Hematopoietic multipotent progenitor cell treated with erythropoietin and hydrocortisone succinate and interleukin-3 and kit ligand, for 6 days (in vitro differentiated cells): Measurements from ENCODE around the gene NARF.

Experiments
- DNase-seq: peaks from one replicate; pipeline ENCODE4 v3.0.0-alpha.2; 2015

Gene NARF

DNA sequence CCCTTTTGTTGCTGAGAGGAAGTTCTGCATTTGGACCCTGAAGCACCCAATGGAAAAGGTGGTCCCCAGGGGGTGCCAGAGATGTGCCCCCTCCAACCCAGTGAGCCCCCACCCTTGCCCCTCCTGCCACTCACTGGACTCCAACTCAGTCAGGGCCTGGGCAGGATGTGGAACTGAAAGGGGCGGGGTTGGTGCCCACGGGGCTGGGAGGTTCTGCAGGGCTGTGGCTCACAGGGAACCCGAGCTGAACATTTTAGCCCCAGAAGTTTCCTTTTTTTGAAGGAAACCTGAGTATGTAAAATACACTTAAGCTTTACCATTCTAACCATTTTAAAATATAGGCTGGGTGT, 24.4 kb upstream of the NARF start:
- no peak for DNase-seq

DNA sequence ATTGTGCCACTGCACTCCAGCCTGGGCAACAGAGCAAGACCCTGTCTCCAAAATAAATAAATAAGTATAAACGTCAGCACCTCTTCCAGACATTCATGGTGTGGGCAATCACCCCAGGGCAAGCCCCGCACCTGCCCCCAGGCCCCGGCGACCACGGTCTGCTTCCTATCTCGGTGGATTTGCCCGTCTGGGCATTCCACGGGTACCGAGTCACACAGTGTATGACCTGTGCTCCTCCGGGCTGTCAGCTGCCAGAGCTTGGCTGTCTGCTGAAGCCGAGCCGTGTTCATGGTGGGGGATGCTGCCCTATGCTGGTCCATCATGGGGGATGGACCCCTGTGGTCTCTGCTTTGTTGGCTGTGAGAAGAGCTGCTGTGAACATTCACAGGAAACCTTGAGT, 23.4 kb upstream of the NARF start:
- no peak for DNase-seq

DNA sequence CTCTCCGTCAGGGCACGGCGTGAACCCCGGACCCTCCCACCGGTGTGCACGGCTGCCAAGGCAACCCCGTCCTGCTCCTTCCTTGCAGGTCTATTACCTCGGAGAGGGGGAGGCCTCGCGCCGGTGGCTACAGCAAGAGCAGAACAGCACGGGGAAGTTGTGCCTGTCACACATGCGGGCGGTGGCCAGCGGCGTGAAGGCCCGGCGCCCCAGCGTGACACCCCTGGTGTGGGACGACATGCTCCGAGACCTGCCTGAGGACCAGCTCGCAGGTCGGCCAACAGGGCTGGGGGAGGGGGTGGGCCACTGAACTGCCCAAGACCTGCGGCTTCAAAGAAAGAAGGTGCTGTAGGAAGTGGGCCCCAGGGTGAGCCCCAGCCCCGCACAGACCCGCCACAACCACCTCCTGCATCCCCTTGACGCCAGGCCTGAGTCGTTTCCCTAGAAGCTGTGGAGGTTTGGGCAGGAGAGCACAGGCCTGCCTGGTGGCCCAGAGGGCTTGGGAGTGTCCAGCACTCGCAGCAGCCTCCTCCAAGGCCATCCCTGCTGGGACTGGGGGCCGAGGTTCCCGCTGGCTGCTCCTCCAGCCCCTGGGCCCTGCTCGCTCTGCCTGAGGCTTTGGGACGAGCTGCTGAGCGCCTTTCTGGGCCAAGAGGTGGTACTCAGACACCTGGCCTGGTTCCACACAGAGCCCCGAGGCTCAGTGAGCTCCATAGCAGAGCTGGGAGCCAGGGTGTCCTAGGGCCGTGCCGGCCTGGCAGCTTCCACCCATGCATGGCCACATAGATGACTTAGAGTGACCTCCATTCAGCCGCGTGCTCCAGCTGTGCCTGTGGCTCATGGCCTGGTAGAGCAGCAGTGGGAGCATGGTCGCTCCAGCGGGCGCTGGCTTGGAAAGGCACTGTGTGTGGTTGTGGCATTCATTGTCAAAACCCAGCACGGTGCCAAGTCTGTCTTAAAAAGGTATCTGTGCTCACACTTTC, 22.6 kb upstream of the NARF start:
- DNase-seq = no peak

DNA sequence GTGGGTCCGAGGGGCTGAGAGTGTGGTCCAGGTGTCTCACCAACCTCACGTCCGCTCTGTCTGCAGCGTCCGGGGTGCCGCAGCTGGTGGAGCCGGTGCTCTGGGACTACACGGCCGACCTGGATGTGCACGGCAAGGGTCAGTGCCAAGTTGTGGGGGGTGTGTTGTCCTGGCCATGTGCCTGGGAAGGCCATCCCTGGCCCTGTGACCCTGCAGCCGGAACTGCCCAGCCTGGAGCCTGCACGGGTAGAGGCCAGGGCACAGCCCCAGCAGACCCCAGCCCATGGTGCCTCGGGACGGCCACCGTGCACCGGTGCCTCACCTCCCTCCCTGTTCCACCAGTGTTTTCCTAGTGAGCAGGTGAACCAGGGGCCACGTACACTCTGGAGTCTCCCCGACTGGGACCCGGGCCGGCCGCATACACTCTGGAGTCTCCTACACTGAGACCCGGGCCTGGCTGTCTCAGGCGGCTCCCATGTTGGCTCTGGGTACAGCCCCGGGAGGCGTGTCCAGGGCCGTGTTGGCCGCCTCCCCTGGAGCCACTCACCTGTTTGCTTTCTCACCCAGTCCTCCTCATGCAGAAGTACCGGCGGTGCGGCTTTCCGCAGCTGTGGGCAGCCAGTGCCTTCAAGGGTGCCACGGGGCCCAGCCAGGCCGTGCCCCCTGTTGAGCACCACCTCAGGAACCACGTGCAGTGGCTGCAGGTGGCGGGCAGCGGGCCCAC, 21.8 kb upstream of the NARF start:
- DNase-seq = no peak

DNA sequence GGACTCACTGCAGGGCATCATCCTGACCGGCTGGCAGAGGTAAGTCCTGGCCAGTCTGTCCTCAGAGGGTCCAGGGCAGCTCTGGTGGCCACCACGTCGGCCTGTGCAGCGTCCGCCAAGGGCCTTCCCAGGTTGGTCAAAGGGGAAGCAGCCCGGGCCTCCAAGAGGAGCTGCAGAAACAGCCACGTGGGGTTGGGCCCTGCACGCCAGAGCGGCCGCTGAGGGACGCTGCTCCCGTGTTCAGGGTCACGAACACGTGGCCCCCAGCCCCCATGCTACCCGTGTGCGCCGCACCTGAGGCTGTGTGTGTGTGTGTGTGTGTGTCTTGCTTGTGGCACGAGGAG, 21.2 kb upstream of the NARF start:
- DNase-seq = no peak

DNA sequence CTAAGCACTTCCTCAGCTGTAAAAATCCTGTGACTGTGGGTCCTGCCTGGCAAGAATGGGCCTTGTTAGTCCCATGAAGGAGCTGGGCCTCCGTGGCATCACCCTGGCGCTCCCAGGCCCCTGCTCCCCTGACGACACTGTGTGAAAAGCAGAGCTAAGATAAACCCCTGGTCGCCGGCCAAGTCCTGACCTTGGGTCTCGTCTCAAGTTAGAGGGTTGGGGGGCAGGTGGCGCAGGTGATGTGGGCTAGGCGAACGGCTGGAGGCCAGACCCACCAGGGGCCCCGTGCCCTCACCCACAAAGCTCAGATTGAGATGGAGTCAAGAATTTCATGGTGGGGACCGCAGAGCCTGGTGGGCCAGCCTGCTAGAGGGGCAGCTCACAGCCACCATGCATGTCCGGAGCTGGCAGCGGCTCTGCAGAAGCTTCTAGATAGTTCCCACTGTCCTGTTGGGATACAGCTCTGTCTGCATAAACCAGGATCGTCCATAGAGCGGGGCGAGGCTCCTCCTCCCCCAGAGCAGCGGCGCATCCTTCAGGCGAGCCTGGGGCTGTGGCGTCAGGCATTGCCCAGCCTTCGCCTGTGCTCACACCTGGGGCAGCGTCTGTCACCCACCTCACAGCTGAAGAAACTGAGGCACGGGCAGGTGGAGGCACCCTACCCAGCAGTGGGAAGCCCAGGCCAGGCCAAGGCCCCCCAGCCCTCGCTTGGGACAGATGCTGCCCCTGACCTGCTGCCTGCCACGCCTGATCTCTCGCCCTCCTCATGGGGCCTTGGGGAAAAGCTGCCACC, 19.9 kb upstream of the NARF start:
- DNase-seq = no peak

DNA sequence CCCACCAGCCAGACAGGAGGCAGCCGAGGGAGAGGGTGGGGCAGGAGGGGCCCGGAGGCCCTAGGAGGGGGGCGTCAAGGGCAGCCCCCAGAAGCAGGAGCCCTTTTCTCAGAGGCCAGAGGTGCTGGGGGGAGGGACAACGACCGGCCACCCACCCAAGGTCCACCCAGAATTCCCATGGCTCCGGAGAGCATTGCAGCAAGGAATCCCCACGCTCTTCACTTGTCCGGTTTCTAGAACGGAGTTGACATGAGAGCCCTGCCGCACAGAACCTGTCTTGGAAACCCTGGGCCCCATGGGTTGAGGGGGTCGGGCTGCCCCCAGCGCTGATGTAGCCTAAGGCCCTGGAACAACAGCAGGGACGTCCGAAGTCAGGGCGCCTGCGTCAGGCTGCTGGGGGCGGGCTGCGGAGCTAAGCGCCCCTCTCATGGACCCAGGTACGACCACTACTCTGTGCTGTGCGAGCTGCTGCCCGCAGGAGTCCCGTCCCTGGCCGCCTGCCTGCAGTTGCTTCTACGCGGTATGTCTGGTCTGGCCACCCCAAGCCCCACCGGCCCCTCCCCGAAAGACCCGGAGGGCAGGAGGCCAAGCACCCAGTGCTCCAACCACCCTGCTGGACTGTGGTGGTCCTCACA, 19.2 kb upstream of the NARF start:
- DNase-seq = no peak

DNA sequence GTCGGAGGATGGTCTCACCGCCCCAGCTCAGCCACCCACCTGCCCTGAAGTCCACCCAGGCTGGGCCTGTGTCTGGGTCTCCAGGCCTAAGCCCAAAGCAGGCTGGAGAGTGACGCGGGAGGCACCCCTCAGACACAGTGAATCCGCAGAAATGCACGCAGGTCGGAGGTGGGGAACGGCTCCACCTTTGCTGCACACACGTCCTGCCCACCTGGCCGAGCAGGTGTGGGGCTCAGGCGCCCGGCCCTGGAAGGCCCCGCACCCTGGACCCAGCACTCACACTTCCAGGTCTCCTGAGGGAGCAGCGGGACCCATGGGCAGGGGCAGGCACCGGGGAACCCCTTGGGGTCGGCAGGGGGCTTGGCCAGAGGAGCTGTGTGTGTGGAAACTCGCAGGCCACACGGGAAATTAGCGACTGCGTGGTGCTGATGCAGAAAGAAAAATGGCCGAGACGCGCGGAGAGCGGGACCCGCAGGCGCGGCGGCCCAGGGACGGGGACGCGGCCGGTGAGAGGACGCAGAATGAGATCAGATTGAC, 18.6 kb upstream of the NARF start:
- DNase-seq = no peak

DNA sequence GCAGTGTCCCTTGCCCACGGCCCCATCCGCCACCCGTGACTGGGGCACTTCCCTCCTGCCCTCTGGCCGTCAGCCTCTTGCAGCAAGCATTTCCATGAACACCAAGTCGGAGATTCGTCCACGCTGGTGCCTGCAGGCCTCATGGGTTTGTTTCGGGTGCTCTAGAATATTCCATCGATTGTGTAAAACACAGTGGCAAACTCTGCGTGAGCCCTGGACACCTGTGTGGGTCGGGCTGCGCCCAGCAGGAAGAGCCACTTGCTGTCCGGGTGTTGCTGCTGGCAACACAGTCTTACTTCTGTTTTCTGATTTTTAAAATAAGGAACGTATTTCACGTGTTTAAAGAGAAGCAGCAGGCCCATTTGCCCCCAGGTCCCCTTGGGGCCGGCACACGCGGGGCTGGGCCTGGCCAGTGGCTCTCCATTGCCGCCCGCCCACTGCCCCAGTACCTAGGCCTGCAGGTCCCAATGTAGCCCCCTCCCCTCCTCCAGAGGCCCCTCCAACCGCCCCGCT, 18.0 kb upstream of the NARF start:
- no peak for DNase-seq

DNA sequence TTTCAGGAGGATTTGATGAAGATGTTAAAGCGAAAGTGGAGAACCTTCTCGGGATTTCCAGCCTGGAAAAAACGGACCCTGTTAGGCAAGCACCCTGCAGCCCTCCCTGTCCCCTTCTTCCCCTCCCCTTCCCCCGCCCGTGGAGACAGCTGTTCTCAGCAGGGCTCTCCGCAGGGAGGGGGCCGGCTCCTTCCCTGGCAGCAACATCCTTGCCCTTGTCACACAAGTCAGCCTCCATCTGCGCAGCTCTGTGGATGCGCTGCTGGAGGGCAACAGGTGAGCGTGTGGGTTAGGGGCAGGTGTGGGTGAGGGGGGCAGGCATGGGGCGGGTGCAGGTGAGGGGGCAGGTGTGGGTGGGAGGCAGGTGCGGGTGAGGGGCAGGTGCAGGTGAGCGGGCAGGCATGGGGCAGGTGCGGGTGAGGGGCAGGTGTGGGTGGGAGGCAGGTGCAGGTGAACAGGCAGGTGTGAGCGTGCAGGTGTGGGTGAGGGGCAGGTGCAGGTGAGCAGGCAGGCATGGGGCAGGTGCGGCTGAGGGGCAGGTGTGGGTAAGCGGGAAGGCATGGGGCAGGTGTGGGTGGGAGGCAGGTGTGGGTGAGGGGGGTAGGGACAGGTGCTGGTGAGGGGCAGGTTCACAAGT, 17.4 kb upstream of the NARF start:
- DNase-seq = no peak

DNA sequence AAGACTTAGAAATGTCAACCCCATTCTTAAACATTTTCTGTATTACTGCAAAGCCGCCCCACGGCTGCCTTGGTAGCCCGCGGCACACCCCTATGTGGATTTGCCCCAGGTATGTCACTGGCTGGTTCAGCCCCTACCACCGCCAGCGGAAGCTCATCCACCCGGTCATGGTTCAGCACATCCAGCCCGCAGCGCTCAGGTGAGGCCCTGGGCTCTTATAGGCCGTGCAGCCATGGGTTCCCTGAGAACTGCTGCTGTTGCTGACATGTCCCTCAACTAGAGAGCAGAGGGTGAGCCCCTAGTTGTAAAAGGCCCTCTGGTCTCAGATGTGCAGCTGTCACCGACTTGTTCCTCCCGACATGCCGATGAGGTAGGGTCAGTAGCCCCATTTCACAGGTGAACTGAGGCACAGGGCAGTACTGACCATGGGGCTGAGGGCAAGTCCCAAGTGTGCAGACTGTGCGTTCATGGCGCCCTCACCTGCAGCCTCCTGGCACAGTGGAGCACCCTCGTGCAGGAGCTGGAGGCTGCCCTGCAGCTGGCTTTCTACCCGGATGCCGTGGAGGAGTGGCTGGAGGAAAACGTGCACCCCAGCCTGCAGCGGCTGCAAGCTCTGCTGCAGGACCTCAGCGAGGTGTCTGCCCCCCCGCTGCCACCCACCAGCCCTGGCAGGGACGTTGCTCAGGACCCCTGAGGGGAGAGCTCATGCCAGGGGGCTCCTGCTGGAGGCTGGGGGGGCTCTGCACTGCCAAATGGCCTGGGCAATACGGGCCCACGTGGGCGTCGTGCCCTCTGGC, 16.7 kb upstream of the NARF start:
- no peak for DNase-seq

DNA sequence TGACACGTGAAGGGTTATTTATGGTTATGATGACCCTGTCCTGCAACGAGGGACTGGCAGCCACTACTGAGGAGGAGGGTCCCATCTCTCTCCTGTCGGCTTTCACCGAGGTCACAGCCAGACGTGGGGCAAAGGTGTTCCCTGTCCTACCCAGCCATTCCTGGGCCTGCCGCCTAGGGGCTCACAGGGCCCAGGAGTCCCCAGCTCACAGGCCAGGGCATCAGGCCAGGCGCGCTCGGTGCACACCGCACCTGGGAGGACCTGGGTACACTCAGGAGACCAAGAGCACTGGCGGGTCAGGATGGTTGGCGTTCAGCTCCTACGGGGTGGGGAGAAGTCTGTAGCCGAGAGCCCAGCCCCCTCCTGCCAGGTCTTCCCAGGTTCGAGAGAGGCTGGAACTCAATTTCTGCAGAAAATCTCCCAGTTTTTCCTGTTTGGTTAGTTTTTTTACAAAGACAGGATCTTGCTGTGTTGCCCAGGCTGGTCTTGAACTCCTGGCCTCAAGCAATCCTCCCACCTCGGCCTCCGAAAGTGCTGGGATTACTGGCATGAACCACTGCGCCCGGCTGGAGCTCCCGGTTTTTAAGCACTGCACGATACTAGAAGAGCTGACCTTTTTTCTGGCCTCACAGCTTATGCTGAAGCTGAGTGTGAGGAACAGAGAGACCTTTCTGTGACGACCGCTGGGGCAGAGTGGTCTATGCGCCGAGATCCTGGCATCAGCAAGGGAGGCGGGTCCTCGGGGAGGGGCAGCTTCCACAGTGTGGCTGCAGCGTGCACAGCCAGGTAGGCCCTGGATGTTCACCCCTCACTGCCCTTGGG, 15.7 kb upstream of the NARF start:
- no peak for DNase-seq

DNA sequence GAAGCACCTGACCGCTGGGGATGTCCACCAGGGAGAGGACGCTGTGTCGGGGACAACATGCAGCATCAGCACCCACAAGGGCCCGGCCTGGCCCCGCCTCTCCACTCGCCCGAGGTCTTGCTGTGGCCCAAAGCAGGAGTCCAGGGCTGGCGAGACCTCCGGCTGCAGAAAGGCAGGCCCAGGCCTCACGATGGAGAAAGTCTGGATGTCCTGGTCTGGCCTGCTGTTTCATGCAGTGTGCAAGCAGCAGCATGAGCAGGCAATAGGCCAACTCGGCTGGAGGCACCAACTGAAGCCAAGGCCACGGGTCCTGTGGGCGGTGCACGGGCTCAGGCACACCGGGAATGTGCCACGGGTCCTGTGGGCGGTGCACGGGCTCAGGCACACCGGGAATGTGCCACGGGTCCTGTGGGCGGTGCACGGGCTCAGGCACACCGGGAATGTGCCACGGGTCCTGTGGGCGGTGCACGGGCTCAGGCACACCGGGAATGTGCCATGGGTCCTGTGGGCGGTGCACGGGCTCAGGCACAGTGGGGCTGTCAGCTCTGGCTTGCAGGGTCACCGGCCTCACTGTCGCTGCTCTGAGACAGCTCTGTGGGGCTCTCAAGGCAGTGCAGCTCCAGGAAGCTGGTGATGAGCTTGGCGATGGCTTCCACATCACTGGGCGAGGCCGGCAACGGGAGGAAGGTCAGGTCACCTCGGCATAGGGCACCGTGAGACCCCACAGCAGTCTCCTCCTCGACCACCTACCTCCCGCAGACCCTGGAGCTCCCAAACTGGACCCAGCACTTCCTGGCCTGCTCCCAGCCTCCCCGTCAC, 14.9 kb upstream of the NARF start:
- DNase-seq = no peak

DNA sequence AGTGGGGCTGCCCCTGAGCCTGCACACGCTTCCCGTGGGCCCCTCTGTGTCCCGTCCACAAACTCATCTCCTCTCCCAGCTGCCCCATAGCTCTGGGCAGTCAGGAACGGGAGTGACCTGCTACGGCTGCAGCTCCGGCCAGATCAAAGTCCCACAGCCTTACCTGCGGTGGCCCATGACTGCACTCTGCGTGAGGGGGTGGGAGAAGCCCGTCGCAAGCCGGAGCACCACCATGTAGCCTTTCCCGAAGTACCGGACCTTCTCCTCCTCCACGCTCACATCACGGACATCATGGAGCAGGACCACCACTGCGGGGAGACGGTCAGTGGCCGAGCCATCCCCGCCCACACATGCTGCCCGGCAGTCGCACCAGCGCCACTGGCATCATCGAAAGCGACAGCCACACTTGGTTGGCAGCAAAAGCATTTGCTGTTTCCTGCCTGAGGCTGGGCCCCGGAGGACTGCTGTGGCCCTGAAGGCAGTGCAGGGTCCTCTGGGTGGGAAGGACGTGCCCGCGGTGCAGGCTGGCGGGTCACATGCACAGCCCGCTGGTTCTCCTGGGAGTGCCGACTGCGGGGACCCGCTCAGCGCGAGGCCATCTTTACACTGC, 14.2 kb upstream of the NARF start:
- no peak for DNase-seq

DNA sequence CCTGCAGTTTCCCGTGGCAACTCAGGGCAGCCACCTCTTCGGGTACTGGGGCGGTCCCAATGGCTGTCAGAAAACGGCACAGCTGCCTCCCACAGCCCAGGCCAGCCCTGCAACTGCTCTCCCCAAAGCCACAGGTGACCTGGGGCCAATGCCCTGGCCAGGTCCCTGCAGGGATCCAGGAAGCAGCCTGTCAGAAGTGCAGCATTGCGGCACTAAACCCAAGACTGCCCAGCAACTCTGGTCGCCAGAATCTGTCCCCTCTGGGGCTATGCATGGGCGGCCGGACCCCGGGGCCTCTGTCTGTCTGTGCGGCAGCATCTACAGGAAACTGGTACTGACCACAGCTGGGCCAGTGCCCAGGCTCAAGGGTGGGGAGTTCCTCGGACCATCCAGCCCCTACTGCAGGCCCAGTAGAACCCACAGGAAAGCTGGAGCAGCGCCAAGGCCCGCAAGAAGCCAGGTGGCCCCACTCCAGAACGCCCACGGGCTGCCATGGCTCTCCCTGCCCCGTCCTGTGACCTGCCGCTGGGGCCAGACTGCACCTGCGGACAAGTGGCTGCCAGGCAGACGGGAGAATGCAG, 13.5 kb upstream of the NARF start:
- no peak for DNase-seq

DNA sequence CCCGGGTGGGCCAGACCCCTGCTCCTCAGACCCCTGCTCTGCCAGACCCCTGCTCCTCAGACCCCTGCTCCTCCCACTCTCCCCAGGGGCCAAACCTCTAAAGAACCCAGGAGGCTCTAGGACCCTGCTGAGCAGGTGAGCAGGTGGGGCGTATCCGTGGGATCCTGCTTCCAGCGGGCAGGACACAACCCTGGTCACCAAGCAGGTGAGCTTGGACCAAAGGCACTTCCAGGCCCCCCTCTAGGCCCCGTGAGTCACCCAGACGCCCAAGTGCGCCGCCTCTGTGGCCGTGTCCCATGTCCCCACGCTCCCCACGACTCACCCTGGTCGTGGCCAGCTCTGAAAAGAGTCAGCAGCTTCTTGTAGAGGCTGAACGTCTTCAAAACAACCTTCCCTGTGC, 13.0 kb upstream of the NARF start:
- no peak for DNase-seq

DNA sequence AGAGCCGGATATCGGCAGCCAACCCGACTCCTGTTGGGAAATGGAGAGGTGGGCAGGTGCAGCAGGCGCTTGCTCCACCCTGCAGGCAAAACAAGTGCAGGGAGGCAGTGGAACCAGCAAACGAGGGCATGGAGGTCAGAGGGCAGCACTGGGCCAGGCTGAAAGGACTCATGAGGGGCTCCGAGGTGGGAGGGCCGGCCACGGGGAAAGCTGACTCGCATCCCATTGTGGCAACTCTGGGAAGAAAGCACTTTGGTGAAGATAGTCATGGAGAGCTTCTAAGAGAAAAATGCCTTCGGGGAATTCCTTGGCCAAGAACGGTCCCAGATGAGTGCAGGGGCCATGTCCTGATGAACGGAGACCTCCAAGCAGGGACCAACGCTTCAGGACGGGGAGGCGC, 12.4 kb upstream of the NARF start:
- no peak for DNase-seq

DNA sequence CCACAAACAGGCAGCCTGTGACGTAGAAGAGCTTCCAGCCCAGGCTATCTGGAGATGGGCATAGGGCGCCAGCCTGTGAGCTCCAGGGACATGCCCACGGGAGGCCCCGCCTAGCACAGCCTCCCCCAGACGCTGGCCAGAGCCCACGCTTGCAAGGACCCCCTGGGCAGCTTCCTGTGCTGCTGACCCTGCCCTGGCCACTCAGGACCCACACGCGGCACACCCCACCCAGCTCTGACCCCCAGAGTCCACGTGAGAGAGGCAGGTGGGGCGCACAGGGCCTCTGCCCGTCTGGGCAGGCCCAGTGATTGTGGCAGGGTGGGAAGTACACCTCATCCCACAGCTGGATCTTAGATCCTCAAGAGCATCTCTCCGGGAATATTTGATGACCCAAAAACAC, 11.9 kb upstream of the NARF start:
- DNase-seq = no peak

DNA sequence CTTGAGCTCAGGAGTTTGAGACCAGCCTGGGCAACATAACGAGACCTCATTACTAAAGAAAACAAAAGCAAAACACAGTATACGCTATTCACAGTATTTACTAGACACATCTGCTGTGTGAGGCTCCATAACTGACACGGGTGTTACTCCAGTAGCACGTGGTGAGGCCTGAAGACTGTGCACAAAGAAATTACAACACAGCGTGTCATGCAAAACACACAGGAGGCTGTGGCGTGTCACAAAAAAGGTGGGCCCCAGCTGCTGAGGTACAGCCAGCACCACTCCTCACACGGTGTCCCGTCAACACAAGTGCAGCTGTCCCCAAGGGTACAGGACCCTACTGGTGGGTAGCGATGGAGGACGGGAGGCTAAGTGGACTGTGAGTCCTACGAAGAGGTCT, 10.7 kb upstream of the NARF start:
- no peak for DNase-seq
